Measurements from ENCODE around the gene ITGB1BP1. TPM values are rescaled to one million over a fixed set of nuclear protein-coding genes. Genes with fewer than 3 reads are reported as not detected.

Gene ITGB1BP1
- total and polyA plus RNA-seq, 8 donors, result 10.8 to 55.4 (median 22.7) TPM

- Histone ChIP-seq H3K27ac (no peak overlapping the region), H3K27me3 (no peaks in the 10 kb centered on the region), H3K9me3 (no peaks in the 10 kb centered on the region), H3K4me1 (no peaks in the 10 kb centered on the region), H3K36me3 (peaks cover 5 to 46% (median 6%) of the 10 kb centered on the region in 3 donors), H3K4me3 (no peak overlapping the region)
- TF ChIP-seq CTCF (IDR thresholded peaks at IDR 0.05), result no peak
- intact Hi-C loops (cut with DNase I), result no loop called here
- DNase-seq, result no peak
- ATAC-seq, result no peak
- FAIRE-seq, result no peak
- WGBS, 2 donors, result 36 to 50% methylated on average over 3 of the region's 3 CpGs
Observed at GRCh38 chr2:9441556-9441955, 18.2 kb upstream of the ITGB1BP1 start.

GRCh38 chr2:9440058-9440727 is 16.9 kb upstream of the ITGB1BP1 start:
- Histone ChIP-seq H3K9me3 (no peaks in the 10 kb centered on the region), H3K4me3 (no peak overlapping the region), H3K36me3 (peaks cover 5 to 44% (median 6%) of the 10 kb centered on the region in 3 donors), H3K27me3 (no peaks in the 10 kb centered on the region), H3K27ac (no peak overlapping the region), H3K4me1 (no peaks in the 10 kb centered on the region)
- DNase-seq, result no peak
- no peak for TF ChIP-seq CTCF (IDR thresholded peaks at IDR 0.05)
- intact Hi-C loops (cut with DNase I), result no loop called here
- FAIRE-seq, result no peak
- 85 to 86% methylated on average over 1 of the region's 1 CpG for WGBS, 2 donors
- ATAC-seq, result no peak

- intact Hi-C loops (cut with DNase I), result no loop called here
- FAIRE-seq, result no peak
- WGBS, 2 donors, result 94 to 97% methylated on average over 1 of the region's 1 CpG
Observed at GRCh38 chr2:9439536-9439935, 16.2 kb upstream of the ITGB1BP1 start.

GRCh38 chr2:9434489-9434888 is 11.2 kb upstream of the ITGB1BP1 start:
- Histone ChIP-seq H3K27me3 (no peaks in the 10 kb centered on the region), H3K9me3 (no peaks in the 10 kb centered on the region), H3K27ac (no peak overlapping the region), H3K36me3 (peaks cover 5 to 44% (median 30%) of the 10 kb centered on the region in 3 donors), H3K4me3 (no peak overlapping the region), H3K4me1 (no peaks in the 10 kb centered on the region)
- FAIRE-seq (no peak), DNase-seq (no peak), ATAC-seq (no peak)
- TF ChIP-seq CTCF (IDR thresholded peaks at IDR 0.05), result no peak
- WGBS, 2 donors, result 72 to 77% methylated on average over 2 of the region's 2 CpGs
- intact Hi-C loops (cut with DNase I), result no loop called here

More at GRCh38 chr2:9439536-9439935, 16.2 kb upstream of the ITGB1BP1 start:
- peaks cover 5 to 39% (median 6%) of the 10 kb centered on the region in 3 donors for H3K36me3 ChIP-seq
- no peaks in the 10 kb centered on the region for H3K4me1 ChIP-seq
- no peaks in the 10 kb centered on the region for H3K27me3 ChIP-seq
- no peak for DNase-seq
- no peak overlapping the region for H3K27ac ChIP-seq
- H3K4me3 ChIP-seq, result no peak overlapping the region
- no peak for TF ChIP-seq CTCF (IDR thresholded peaks at IDR 0.05)
- no peaks in the 10 kb centered on the region for H3K9me3 ChIP-seq
- ATAC-seq, result no peak

All from pancreas (tissue), 10 donors.